GM12892 (cell line): ENCODE data around the gene PIBF1.
A peak's percentile ranks its signal among the peaks of the same experiment; 100 is the strongest.
"Not testable (repeated sequence)": the region's sequence is repeated elsewhere in the genome, so short reads cannot be mapped to it uniquely, and the experiment has no call there.

Experiments
- DNase-seq: peaks from one replicate; pipeline ENCODE4 v3.0.0; 2011; ENCODE audit not compliant: insufficient read length
- FAIRE-seq: peaks from 2 replicates; lab custom pipeline; 2011; peaks lifted over from hg19 to GRCh38; lab: Jason Lieb, UNC
- POLR2A ChIP-seq: IDR thresholded peaks from 2 replicates; pipeline ENCODE4 v1.6.1; 2011; ENCODE audit warnings: low read depth, low read length, control low read depth
- POLR2AphosphoS5 ChIP-seq: IDR thresholded peaks from 2 replicates; pipeline ENCODE4 v1.6.1; 2011; ENCODE audit warnings: low read depth, low read length, control low read depth
- TAF1 ChIP-seq: IDR thresholded peaks from 2 replicates; pipeline ENCODE4 v1.6.1; 2011; ENCODE audit warnings: low read depth, mild to moderate bottlenecking, control low read depth, low read length, borderline replicate concordance

The PIBF1 gene

GRCh38 chr13:73040484-73040883 lies 258.6 kb downstream of the PIBF1 start:
- FAIRE-seq (no peak), DNase-seq (no peak)
- TF ChIP-seq POLR2A = no peak
- no peak for TF ChIP-seq TAF1
- no peak for TF ChIP-seq POLR2AphosphoS5

GRCh38 chr13:73040968-73041596 lies 259.1 kb downstream of the PIBF1 start:
- DNase-seq (no peak), FAIRE-seq (no peak)
- TF ChIP-seq TAF1 (no peak), POLR2A (no peak), POLR2AphosphoS5 (no peak)

GRCh38 chr13:73045031-73045430 lies 263.1 kb downstream of the PIBF1 start:
- FAIRE-seq (no peak), DNase-seq (no peak)
- no peak for TF ChIP-seq POLR2A
- TF ChIP-seq POLR2AphosphoS5 = no peak
- TF ChIP-seq TAF1 = no peak

- FAIRE-seq, DNase-seq: not testable (repeated sequence)
Measured at GRCh38 chr13:73048615-73049014, 266.7 kb downstream of the PIBF1 start.

- DNase-seq (no peak), FAIRE-seq (no peak)
- TF ChIP-seq POLR2AphosphoS5 = no peak
- TF ChIP-seq POLR2A = no peak
- no peak for TF ChIP-seq TAF1
Measured at GRCh38 chr13:73054712-73055111, 272.8 kb downstream of the PIBF1 start.

GRCh38 chr13:73055813-73056564 lies 274.1 kb downstream of the PIBF1 start:
- no peak for DNase-seq
- TF ChIP-seq TAF1 (no peak), POLR2AphosphoS5 (no peak), POLR2A (no peak)
- FAIRE-seq = no peak

GRCh38 chr13:73056565-73056962 lies 274.6 kb downstream of the PIBF1 start:
- TF ChIP-seq POLR2AphosphoS5 (no peak), TAF1 (no peak), POLR2A (no peak)
- DNase-seq = no peak
- no peak for FAIRE-seq

- no peak for FAIRE-seq
- TF ChIP-seq TAF1 = no peak
- no peak for TF ChIP-seq POLR2A
- TF ChIP-seq POLR2AphosphoS5 = no peak
Measured at GRCh38 chr13:73057284-73058063, 275.5 kb downstream of the PIBF1 start.

GRCh38 chr13:73058064-73058313 lies 276.1 kb downstream of the PIBF1 start:
- no peak for DNase-seq
- TF ChIP-seq POLR2A (no peak), POLR2AphosphoS5 (no peak), TAF1 (no peak)
- FAIRE-seq = no peak

More at GRCh38 chr13:73057284-73058063, 275.5 kb downstream of the PIBF1 start:
- no peak for DNase-seq

- no peak for DNase-seq
- TF ChIP-seq POLR2A (no peak), POLR2AphosphoS5 (no peak), TAF1 (no peak)
- no peak for FAIRE-seq
Measured at GRCh38 chr13:73058432-73058735, 276.5 kb downstream of the PIBF1 start.

GRCh38 chr13:73058736-73059459 lies 277.0 kb downstream of the PIBF1 start, which contains the start of gene KLF5:
Gene KLF5, plus strand, starts transcription at chr13:73059005. Its CDS starts 323 bp downstream, at chr13:73059328.
- FAIRE-seq = peak; percentile 90
- TF ChIP-seq POLR2A (peak; percentile 62; the same call in 1 of the 2 replicates), TAF1 (peak; percentile 53; the same call in 1 of the 2 replicates), POLR2AphosphoS5 (no peak)

More at GRCh38 chr13:73058736-73059459, 277.0 kb downstream of the PIBF1 start, which contains the start of gene KLF5:
- DNase-seq = peak; percentile 92
